Measurements from ENCODE around the gene MSL2. TPM values are rescaled to one million over a fixed set of nuclear protein-coding genes. Genes with fewer than 3 reads are reported as not detected.

MSL2 gene
- polyA plus RNA-seq, 1 of the 3 experiments (the other 2 are of a cell fraction), result 2.4 TPM

- TF ChIP-seq CTCF (IDR thresholded peaks at IDR 0.05) (no peak), FOXJ3 (CRISPR knock-in tag; IDR thresholded peaks at IDR 0.05) (no peak), TEAD4 (IDR thresholded peaks at IDR 0.05; ENCODE audit: borderline replicate concordance, insufficient read depth) (no peak), ZBTB33 (IDR thresholded peaks at IDR 0.05; ENCODE audit: borderline replicate concordance, low read depth) (no peak)
These were observed 43.2 kb downstream of the MSL2 start (continued) for GRCh38 chr3:136152963-136153362.

- Histone ChIP-seq H2AFZ (ENCODE audit: low read depth) (no peak overlapping the region), H3K4me3 (ENCODE audit: low read depth in 2 of 2, low read length in 1 of 2) (no peak overlapping the region), H3K9ac (no peak overlapping the region), H3K9me3 (no peaks in the 10 kb centered on the region), H3K9me2 (no peaks in the 10 kb centered on the region), H3K27me3 (ENCODE audit: insufficient read depth) (no peaks in the 10 kb centered on the region), H3K4me1 (ENCODE audit: control insufficient read depth in 1 of 2, insufficient read depth in 2 of 2, low read depth in 1 of 2, low read length in 1 of 2) (peaks cover 0 to 14% of the 10 kb centered on the region in 2 experiments; a peak in 3 of 4 replicates), H3K79me2 (ENCODE audit: insufficient read depth) (peaks cover 100% of the 10 kb centered on the region), H3K27ac (ENCODE audit: low read depth in 2 of 2, low read length in 1 of 2) (no peak overlapping the region), H3F3A (replicated peaks; ENCODE audit: insufficient read depth) (peaks cover 7% of the 10 kb centered on the region), H4K20me1 (ENCODE audit: insufficient read depth) (peaks cover 90% of the 10 kb centered on the region), H3K36me3 (replicated peaks in 1 of 2; ENCODE audit: control insufficient read depth in 1 of 2, insufficient read depth in 2 of 2, low read length in 1 of 2) (peaks cover 33 to 38% of the 10 kb centered on the region in 2 experiments), H3K4me2 (no peak overlapping the region)
- POLR2A ChIA-PET, result no interaction called here
- CTCF ChIA-PET, result interaction anchor here (0.8 kb wide), 1 partner anchor 199 kb away, joined by 3 read pairs; no protein-coding TSS in a partner anchor
- no peak for DNase-seq
- TF ChIP-seq USF2 (IDR thresholded peaks at IDR 0.05; ENCODE audit: borderline replicate concordance, low read depth, low read length) (no peak), JUND (IDR thresholded peaks at IDR 0.05) (no peak), RXRA (IDR thresholded peaks at IDR 0.05; ENCODE audit: borderline replicate concordance, low read depth) (no peak)
- 98% methylated on average over 4 of the region's 4 CpGs for WGBS (ENCODE audit: low lambda C conversion rate)
These were observed 43.8 kb downstream of the MSL2 start for GRCh38 chr3:136152176-136152843.

GRCh38 chr3:136151219-136151618 lies 44.9 kb downstream of the MSL2 start:
- peaks cover 80% of the 10 kb centered on the region for H4K20me1 ChIP-seq (ENCODE audit: insufficient read depth)
- CTCF ChIA-PET, result interaction anchor here (1.2 kb wide), 1 partner anchor 240 kb away, joined by 3 read pairs; no protein-coding TSS in a partner anchor
- peaks cover 7% of the 10 kb centered on the region for H3F3A ChIP-seq (replicated peaks; ENCODE audit: insufficient read depth)
- H3K9me3 ChIP-seq, result no peaks in the 10 kb centered on the region
- no peak overlapping the region for H3K4me3 ChIP-seq (ENCODE audit: low read depth in 2 of 2, low read length in 1 of 2)
- H3K27ac ChIP-seq (ENCODE audit: low read depth in 2 of 2, low read length in 1 of 2), result no peak overlapping the region
- POLR2A ChIA-PET, result no interaction called here
- H2AFZ ChIP-seq (ENCODE audit: low read depth), result no peak overlapping the region
- no peak for DNase-seq
- H3K4me2 ChIP-seq, result no peak overlapping the region
- H3K79me2 ChIP-seq (ENCODE audit: insufficient read depth), result peaks cover 98% of the 10 kb centered on the region
- H3K27me3 ChIP-seq (ENCODE audit: insufficient read depth), result no peaks in the 10 kb centered on the region
- H3K9me2 ChIP-seq, result no peaks in the 10 kb centered on the region
- peaks cover 0 to 21% of the 10 kb centered on the region in 2 experiments; a peak in 3 of 4 replicates for H3K4me1 ChIP-seq (ENCODE audit: control insufficient read depth in 1 of 2, insufficient read depth in 2 of 2, low read depth in 1 of 2, low read length in 1 of 2)
- H3K9ac ChIP-seq, result no peak overlapping the region
- H3K36me3 ChIP-seq (replicated peaks in 1 of 2; ENCODE audit: control insufficient read depth in 1 of 2, insufficient read depth in 2 of 2, low read length in 1 of 2), result peaks cover 37 to 46% of the 10 kb centered on the region in 2 experiments
- 97% methylated on average over 10 of the region's 10 CpGs for WGBS (ENCODE audit: low lambda C conversion rate)
- TF ChIP-seq RCOR1 (IDR thresholded peaks at IDR 0.05; ENCODE audit: low read length) (no peak), NFIC (IDR thresholded peaks at IDR 0.05; ENCODE audit: borderline replicate concordance) (no peak), FOXM1 (IDR thresholded peaks at IDR 0.05; ENCODE audit: low read depth) (no peak), EZH2phosphoT487 (IDR thresholded peaks at IDR 0.05; ENCODE audit: borderline replicate concordance, low read depth) (no peak), EP300 (IDR thresholded peaks at IDR 0.05; ENCODE audit: borderline replicate concordance in 1 of 2, low read depth in 1 of 2, low read length in 1 of 2) (no peak), CHD2 (IDR thresholded peaks at IDR 0.05; ENCODE audit: low read length, partially characterized antibody) (no peak), PBX3 (IDR thresholded peaks at IDR 0.05) (no peak), TEAD4 (IDR thresholded peaks at IDR 0.05; ENCODE audit: borderline replicate concordance, insufficient read depth) (no peak), IRF3 (IDR thresholded peaks at IDR 0.05; ENCODE audit: low read depth, low read length) (no peak), GABPA (IDR thresholded peaks at IDR 0.05; ENCODE audit: low read depth) (no peak), NRF1 (IDR thresholded peaks at IDR 0.05; ENCODE audit: low read depth, low read length) (no peak), RXRA (IDR thresholded peaks at IDR 0.05; ENCODE audit: borderline replicate concordance, low read depth) (no peak), SIN3A (IDR thresholded peaks at IDR 0.05; ENCODE audit: borderline replicate concordance, low read depth, low read length) (no peak)
